Activated CD8-positive, alpha-beta T cell treated with anti-CD3 and anti-CD28 coated beads for 36 hours (primary cell): Measurements from ENCODE around the gene TNS1. TPM values are rescaled to one million over a fixed set of nuclear protein-coding genes. Genes with fewer than 3 reads are reported as not detected.

Experiments
- ATAC-seq: fragments of 200-7000 bp; cut with Tn5 transposase; one replicate; pipeline ENCODE4 v1.10.0; 2021; ENCODE audit warnings: mild to moderate bottlenecking, moderate library complexity
- CTCF ChIA-PET: fragments of 350-600 bp; sonication (Branson Sonifier 250); formaldehyde crosslinking; loops from one replicate; lab custom pipeline; 2021; ENCODE audit warnings: antibody characterized with exemption; lab: Charles Lee
- POLR2A ChIA-PET: fragments of 350-600 bp; sonication (Branson Sonifier 250); formaldehyde crosslinking; loops from one replicate; lab custom pipeline; 2021; ENCODE audit warnings: antibody characterized with exemption; lab: Charles Lee
- DNase-seq: peaks from one replicate; pipeline ENCODE4 v3.0.0-alpha.2; 2020
- H3K27ac Mint-ChIP-seq: one replicate; pipeline ENCODE4 v1.8.0; 2021; ENCODE audit warnings: mild to moderate bottlenecking, mixed read lengths
- H3K27me3 Mint-ChIP-seq: one replicate; pipeline ENCODE4 v1.8.0; 2021; ENCODE audit warnings: mixed read lengths
- H3K36me3 Mint-ChIP-seq: one replicate; pipeline ENCODE4 v1.8.0; 2021; ENCODE audit warnings: low read depth, mixed read lengths
- H3K4me1 Mint-ChIP-seq: one replicate; pipeline ENCODE4 v1.8.0; 2021; ENCODE audit warnings: low read depth, mixed read lengths
- H3K4me3 Mint-ChIP-seq: one replicate; pipeline ENCODE4 v1.8.0; 2021; ENCODE audit warnings: mild to moderate bottlenecking, moderate library complexity, mixed read lengths
- H3K9me3 Mint-ChIP-seq: one replicate; pipeline ENCODE4 v1.8.0; 2021; ENCODE audit warnings: mixed read lengths
- CTCF ChIP-seq: fragments of 200-600 bp; IDR thresholded peaks from one replicate; pipeline ENCODE4 v1.8.0; 2022; ENCODE audit warnings: antibody characterized with exemption, mild to moderate bottlenecking
- intact Hi-C: fragments of 100-400 bp; cut with micrococcal nuclease; formaldehyde crosslinking; loops from one replicate; pipeline ENCODE4 v1.10.0; 2022
- total RNA-seq, 2 experiments: library from RNA; stranded (reverse); gene quantifications; one replicate each; pipeline ENCODE4 v1.2.3, GENCODE V29; 2021

Gene TNS1
- total RNA-seq, 2 experiments from 2014 or later, result 1.8 to 2.0 TPM

DNA sequence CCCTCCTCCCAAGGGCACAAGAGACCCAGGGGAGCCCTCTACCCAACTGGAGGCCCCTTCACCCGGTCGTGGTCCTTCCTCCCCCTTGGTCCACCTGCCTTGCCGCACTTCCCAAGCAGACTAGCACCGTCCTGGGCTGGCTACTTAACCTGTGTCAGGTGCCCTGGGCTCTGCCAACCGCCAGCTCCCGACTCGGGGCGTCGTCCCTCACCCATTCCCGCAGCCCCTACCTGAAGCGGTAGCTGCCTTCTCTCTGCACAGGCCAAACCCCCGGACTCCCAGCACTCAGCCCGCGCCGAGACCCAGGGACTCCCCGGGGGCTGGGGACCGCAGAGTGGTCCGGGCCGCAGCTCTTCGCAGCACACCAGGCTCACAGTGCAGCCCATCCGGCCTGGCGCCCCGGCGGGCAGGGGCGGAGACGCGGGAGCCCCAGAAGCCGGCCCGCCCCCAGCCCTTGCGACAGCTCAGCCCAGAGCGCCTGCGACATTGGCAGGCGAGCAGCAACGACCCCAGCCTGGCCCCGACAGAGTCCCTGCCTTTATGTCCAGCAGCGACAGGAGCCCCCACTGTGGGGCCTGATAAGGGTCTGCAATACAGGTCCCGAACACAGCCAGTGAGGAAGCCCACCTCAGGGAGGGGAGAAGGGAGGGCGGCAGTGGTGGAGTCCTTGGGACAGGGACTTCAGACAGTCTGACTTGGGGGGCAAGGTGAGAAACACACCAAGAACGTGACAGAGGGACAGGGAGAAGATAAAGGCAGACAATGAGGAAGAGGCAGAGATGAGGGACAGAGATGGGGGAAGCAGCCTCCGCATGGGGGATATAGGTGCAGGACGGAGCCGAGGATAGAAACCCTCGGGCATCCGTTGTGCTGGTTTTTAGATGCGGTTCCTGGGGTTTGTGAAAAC is 31.0 kb upstream of the TNS1 start:
- intact Hi-C loops, result no loop called here
- DNase-seq, result no peak
- ATAC-seq, result no peak
- Mint-ChIP-seq H3K36me3 (no peaks in the 10 kb centered on the region), H3K27me3 (no peaks in the 10 kb centered on the region), H3K4me3 (peak overlapping the region; percentile 57), H3K4me1 (peaks cover 7% of the 10 kb centered on the region), H3K27ac (peak overlapping the region; percentile 4), H3K9me3 (no peaks in the 10 kb centered on the region)
- CTCF ChIA-PET, result interaction anchor here (1.0 to 2.0 kb wide), 13 partner anchors 9 to 248 kb away, joined by 3 to 13 read pairs (median 5); partner anchors contain the start of gene RUFY4
- TF ChIP-seq CTCF, result no peak
- POLR2A ChIA-PET, result no interaction called here

GRCh38 chr2:218033208-218033589 is 30.4 kb upstream of the TNS1 start:
- intact Hi-C loops, result no loop called here
- H3K4me1 Mint-ChIP-seq, result peaks cover 7% of the 10 kb centered on the region
- H3K9me3 Mint-ChIP-seq, result no peaks in the 10 kb centered on the region
- DNase-seq (no peak), ATAC-seq (no peak)
- H3K4me3 Mint-ChIP-seq, result no peak overlapping the region
- H3K27me3 Mint-ChIP-seq, result no peaks in the 10 kb centered on the region
- ChIA-PET POLR2A (no interaction called here), CTCF (interaction anchor here (0.6 to 2.0 kb wide), 6 partner anchors 10 to 247 kb away, joined by 3 to 13 read pairs (median 4); no protein-coding TSS in a partner anchor)
- H3K36me3 Mint-ChIP-seq, result no peaks in the 10 kb centered on the region
- H3K27ac Mint-ChIP-seq, result no peak overlapping the region
- no peak for TF ChIP-seq CTCF

DNA sequence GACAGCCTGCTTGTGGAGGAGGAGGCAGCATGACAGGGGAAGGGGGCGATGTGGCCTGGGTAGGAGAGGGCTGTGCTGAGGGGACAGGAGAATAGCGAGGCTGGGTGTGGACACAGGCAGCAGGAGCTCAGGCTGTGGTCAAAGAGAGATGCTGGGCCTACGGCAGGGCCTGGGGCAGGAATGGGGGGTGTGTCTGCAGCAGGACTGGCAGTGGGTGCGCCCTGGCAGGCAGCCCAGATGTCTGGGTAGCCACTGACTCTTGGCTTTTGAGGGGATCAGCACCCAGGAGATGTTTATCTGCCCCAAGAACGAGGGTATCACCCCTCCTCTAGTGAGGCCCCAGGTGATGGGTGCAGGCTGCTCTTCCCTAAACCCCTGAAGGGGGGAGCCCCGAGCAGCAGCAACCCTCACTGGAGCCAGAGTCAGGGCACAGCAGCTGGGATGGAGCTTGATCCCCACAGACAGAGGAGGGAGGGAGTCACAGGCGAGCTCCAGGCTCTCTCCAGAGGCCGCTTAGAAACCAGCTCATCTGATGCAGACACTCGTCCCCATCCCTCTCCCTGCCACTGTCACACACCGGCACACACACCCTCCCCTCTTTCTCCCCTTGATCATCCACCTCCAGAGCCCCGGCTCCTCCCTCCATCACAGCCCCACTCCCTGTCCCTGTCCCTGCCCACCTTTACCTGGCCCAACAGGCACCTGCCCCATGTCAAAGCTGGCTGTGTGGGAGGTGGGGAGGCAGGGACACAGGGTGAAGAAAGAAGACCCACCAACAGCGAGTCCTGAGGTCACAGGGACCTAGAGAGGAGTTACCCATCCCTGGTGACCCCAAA is 29.8 kb upstream of the TNS1 start:
- intact Hi-C loops, result no loop called here
- no peak overlapping the region for H3K27ac Mint-ChIP-seq
- no peaks in the 10 kb centered on the region for H3K27me3 Mint-ChIP-seq
- no peak for ATAC-seq
- POLR2A ChIA-PET, result no interaction called here
- H3K36me3 Mint-ChIP-seq, result no peaks in the 10 kb centered on the region
- no peaks in the 10 kb centered on the region for H3K9me3 Mint-ChIP-seq
- DNase-seq, result no peak
- H3K4me3 Mint-ChIP-seq, result no peak overlapping the region
- CTCF ChIA-PET, result interaction anchor here (0.6 to 1.8 kb wide), 5 partner anchors 9 to 247 kb away, joined by 3 to 13 read pairs (median 3); no protein-coding TSS in a partner anchor
- TF ChIP-seq CTCF, result no peak
- H3K4me1 Mint-ChIP-seq, result peaks cover 7% of the 10 kb centered on the region

- Mint-ChIP-seq H3K4me3 (no peak overlapping the region), H3K4me1 (peaks cover 7% of the 10 kb centered on the region), H3K36me3 (no peaks in the 10 kb centered on the region), H3K27me3 (no peaks in the 10 kb centered on the region), H3K27ac (no peak overlapping the region), H3K9me3 (no peaks in the 10 kb centered on the region)
- ATAC-seq (no peak), DNase-seq (no peak)
- ChIA-PET CTCF (interaction anchor here (1.3 kb wide), 1 partner anchor 20 kb away, joined by 3 read pairs; no protein-coding TSS in a partner anchor), POLR2A (no interaction called here)
- intact Hi-C loops, result no loop called here
- no peak for TF ChIP-seq CTCF
Measured at GRCh38 chr2:218031771-218032257, 29.0 kb upstream of the TNS1 start.
